Vagina (tissue), 2 donors: ENCODE measurements around the gene USP25. TPM values are rescaled to one million over a fixed set of nuclear protein-coding genes. Genes with fewer than 3 reads are reported as not detected.

ENCODE experiments used
- DNase-seq, 2 donors: peaks; one replicate each; pipeline ENCODE4 v3.0.0-alpha.2; 2017; ENCODE audit errors: extremely low spot score in 2 of 2
- H3K27ac ChIP-seq: fragments of 200-600 bp; sonication (generic); one replicate; pipeline ENCODE4 v1.5.1; 2019
- H3K27me3 ChIP-seq: fragments of 200-600 bp; sonication (generic); one replicate; pipeline ENCODE4 v1.5.1; 2019
- H3K36me3 ChIP-seq, 2 donors: fragments of 200-600 bp; sonication (generic); one replicate each; pipeline ENCODE4 v1.5.1; 2017 to 2019
- H3K4me1 ChIP-seq: fragments of 200-600 bp; sonication (generic); one replicate; pipeline ENCODE4 v1.5.1; 2019
- H3K4me3 ChIP-seq, 2 donors: fragments of 200-600 bp; sonication (generic); 1 replicate in 1 of 2; 2 replicates in 1 of 2; pipeline ENCODE4 v1.5.1; 2016 to 2019
- H3K9me3 ChIP-seq: fragments of 200-600 bp; sonication (generic); one replicate; pipeline ENCODE4 v1.5.1; 2019
- CTCF ChIP-seq, 3 experiments: fragments of 450-650 bp in 2 of 3; fragments of 200-600 bp in 1 of 3; sonication (generic) in 1 of 3; IDR thresholded peaks; one replicate each; pipeline ENCODE4 v1.5.1; 2017 to 2019; ENCODE audit warnings: antibody characterized with exemption in 3 of 3, mild to moderate bottlenecking in 2 of 3, moderate library complexity in 2 of 3
- POLR2A ChIP-seq, 2 donors: fragments of 450-650 bp; IDR thresholded peaks; one replicate each; pipeline ENCODE4 v1.6.1; 2017; ENCODE audit warnings: antibody characterized with exemption in 2 of 2, mild to moderate bottlenecking in 2 of 2, moderate library complexity in 2 of 2
- POLR2AphosphoS5 ChIP-seq, 2 donors: sonication (generic); formaldehyde crosslinking; IDR thresholded peaks; one replicate each; pipeline ENCODE4 v1.9.0; 2017; ENCODE audit warnings: antibody characterized with exemption in 2 of 2, mild to moderate bottlenecking in 2 of 2, low read depth in 1 of 2; ENCODE audit not compliant: insufficient read depth in 1 of 2
- intact Hi-C: fragments of 100-400 bp; cut with DNase I; formaldehyde crosslinking; loops from one replicate; pipeline ENCODE4 v1.15.1; 2023
- total RNA-seq: library from RNA; depleted of rRNA; stranded (reverse); fragments of >200 nt; gene quantifications from one replicate; pipeline ENCODE4 v1.2.3, GENCODE V29; 2016

Gene USP25
- total RNA-seq, 1 donor from 2014 or later, result 39.0 TPM

DNA sequence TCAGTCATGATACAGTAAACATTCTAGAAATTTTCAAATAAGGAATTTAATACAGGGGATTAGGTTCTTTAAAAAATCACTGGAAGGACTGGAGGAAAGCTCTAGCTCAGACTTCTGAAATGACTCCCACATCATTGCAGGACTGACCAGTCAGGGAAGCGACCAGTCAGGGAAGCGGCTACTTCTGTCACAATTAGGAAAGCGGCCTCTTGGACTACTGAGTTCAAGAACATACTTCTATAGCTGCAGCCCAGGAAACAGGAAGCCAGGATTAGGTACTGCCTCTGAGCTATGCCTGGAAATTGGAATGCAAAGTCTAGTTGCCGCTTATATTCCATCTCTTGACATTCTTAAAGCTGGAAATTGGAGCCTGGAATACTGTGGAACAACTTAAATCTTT, 45.5 kb downstream of the USP25 start:
- H3K4me1 ChIP-seq, result peaks cover 59% of the 10 kb centered on the region
- no peak for TF ChIP-seq CTCF (IDR thresholded peaks at IDR 0.05)
- no peak for TF ChIP-seq POLR2AphosphoS5 (IDR thresholded peaks at IDR 0.05; ENCODE audit: insufficient read depth in 1 of 2, low read depth in 1 of 2)
- TF ChIP-seq POLR2A (IDR thresholded peaks at IDR 0.05), result no peak
- H3K27ac ChIP-seq, result peak overlapping the region; percentile 21

GRCh38 chr21:15775981-15776380, 46.2 kb downstream of the USP25 start:
- no peak for DNase-seq
- Histone ChIP-seq H3K36me3 (no peaks in the 10 kb centered on the region), H3K27ac (peak overlapping the region; percentile 21), H3K9me3 (no peaks in the 10 kb centered on the region), H3K4me3 (no peak overlapping the region), H3K4me1 (peaks cover 52% of the 10 kb centered on the region), H3K27me3 (no peaks in the 10 kb centered on the region)
- intact Hi-C loops, result no loop called here
- TF ChIP-seq POLR2AphosphoS5 (IDR thresholded peaks at IDR 0.05; ENCODE audit: insufficient read depth in 1 of 2, low read depth in 1 of 2) (peak in 1 of 2 donors; percentile 79), CTCF (IDR thresholded peaks at IDR 0.05) (no peak)

More for the DNA sequence above, 45.5 kb downstream of the USP25 start:
- intact Hi-C loops, result no loop called here
- Histone ChIP-seq H3K27me3 (no peaks in the 10 kb centered on the region), H3K9me3 (no peaks in the 10 kb centered on the region), H3K36me3 (no peaks in the 10 kb centered on the region), H3K4me3 (no peak overlapping the region)
- no peak for DNase-seq

DNA sequence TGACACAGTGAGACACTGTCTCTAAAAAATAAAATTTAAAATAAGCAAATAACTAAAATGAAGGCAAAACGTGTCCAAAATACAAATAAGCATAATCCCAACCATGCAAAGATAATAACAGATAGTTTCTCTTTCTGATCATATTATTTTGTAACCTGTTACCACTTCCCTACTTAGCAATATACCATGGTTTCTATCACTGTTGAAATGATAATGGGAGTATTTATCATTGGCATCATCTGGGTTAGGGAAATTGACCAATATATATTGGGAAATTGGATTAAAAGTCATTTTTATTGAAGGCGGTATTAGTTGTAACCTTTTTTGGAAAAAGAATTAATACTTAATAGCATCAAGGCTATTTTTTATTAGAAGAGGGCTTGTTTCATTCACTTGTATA, 47.0 kb downstream of the USP25 start:
- no peaks in the 10 kb centered on the region for H3K9me3 ChIP-seq
- TF ChIP-seq CTCF (IDR thresholded peaks at IDR 0.05) (no peak), POLR2AphosphoS5 (IDR thresholded peaks at IDR 0.05; ENCODE audit: insufficient read depth in 1 of 2, low read depth in 1 of 2) (no peak), POLR2A (IDR thresholded peaks at IDR 0.05) (no peak)
- no peak overlapping the region for H3K4me3 ChIP-seq
- no peak for DNase-seq
- no peaks in the 10 kb centered on the region for H3K27me3 ChIP-seq
- H3K4me1 ChIP-seq, result peaks cover 47% of the 10 kb centered on the region
- no peak overlapping the region for H3K27ac ChIP-seq
- peaks cover 0 to 4% of the 10 kb centered on the region in 2 donors for H3K36me3 ChIP-seq
- intact Hi-C loops, result no loop called here

DNA sequence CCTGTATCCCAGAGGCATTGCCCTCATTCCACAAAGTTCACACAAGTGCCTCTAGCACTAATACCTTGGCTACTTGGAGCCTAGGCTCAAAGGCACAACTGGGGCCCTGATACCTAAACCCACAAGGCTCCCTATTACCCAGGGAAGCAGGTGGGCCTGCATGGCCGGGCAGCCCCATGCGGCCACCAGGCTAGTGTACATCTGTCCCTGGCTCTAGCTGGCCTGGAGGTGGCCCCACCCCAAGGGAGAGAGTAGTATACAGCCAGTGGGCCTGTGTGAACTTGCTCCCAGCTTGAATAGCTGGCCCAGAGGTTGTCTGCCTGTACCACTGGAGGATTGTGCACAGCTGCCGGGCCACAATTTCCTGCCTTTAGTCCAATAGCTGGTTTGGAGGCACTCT, 52.2 kb downstream of the USP25 start:
- DNase-seq, result no peak
- no peaks in the 10 kb centered on the region for H3K27me3 ChIP-seq
- intact Hi-C loops, result no loop called here
- H3K27ac ChIP-seq, result no peak overlapping the region
- no peak overlapping the region for H3K4me3 ChIP-seq
- peaks cover 6% of the 10 kb centered on the region for H3K4me1 ChIP-seq
- TF ChIP-seq CTCF (IDR thresholded peaks at IDR 0.05), result no peak
- TF ChIP-seq POLR2A (IDR thresholded peaks at IDR 0.05), result no peak
- TF ChIP-seq POLR2AphosphoS5 (IDR thresholded peaks at IDR 0.05; ENCODE audit: insufficient read depth in 1 of 2, low read depth in 1 of 2), result no peak
- H3K36me3 ChIP-seq, result peaks cover 0 to 15% of the 10 kb centered on the region in 2 donors
- no peaks in the 10 kb centered on the region for H3K9me3 ChIP-seq

- Histone ChIP-seq H3K36me3 (no peaks in the 10 kb centered on the region), H3K4me1 (peaks cover 12% of the 10 kb centered on the region), H3K9me3 (no peaks in the 10 kb centered on the region), H3K4me3 (no peak overlapping the region), H3K27me3 (no peaks in the 10 kb centered on the region), H3K27ac (no peak overlapping the region)
- no peak for DNase-seq
- TF ChIP-seq POLR2AphosphoS5 (IDR thresholded peaks at IDR 0.05; ENCODE audit: insufficient read depth in 1 of 2, low read depth in 1 of 2), result no peak
- no peak for TF ChIP-seq POLR2A (IDR thresholded peaks at IDR 0.05)
- no peak for TF ChIP-seq CTCF (IDR thresholded peaks at IDR 0.05)
- intact Hi-C loops, result no loop called here
These were observed 59.2 kb downstream of the USP25 start for GRCh38 chr21:15788847-15789523.
